ENCODE results near the gene CMTR1.
A peak's percentile ranks its signal among the peaks of the same experiment; 100 is the strongest.

Gene CMTR1

DNA sequence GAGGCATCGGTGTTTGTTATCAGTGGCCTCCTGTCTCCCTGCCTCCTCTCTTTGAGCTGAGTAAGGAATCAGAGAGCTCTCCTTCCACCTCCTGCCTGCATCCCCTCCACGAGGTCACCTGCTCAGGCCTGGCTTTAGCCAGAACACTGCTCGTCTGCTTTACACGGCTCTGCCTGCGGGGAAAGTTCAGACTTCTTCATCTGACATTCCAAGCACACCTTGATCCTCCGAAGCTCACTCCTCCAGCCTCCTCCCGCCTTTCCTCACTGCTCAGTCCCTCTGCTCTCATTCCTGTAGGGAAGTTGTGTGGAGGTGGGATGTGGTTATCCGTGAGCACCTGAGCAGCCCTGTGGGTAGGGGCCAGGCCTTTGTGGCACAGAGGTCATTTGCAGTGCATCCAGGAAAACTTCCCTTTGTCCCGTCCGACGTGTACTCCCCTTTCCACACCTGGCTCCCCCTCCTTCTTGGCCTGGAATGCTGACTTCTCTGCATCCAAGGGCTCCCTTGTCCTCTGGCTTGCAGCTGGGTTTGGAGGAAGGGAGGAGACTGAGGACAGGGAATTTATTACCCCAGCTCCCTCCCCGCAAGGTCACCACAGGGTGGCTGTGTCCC lies 79.5 kb downstream of the CMTR1 start:
- TF ChIP-seq, protein P1, sequence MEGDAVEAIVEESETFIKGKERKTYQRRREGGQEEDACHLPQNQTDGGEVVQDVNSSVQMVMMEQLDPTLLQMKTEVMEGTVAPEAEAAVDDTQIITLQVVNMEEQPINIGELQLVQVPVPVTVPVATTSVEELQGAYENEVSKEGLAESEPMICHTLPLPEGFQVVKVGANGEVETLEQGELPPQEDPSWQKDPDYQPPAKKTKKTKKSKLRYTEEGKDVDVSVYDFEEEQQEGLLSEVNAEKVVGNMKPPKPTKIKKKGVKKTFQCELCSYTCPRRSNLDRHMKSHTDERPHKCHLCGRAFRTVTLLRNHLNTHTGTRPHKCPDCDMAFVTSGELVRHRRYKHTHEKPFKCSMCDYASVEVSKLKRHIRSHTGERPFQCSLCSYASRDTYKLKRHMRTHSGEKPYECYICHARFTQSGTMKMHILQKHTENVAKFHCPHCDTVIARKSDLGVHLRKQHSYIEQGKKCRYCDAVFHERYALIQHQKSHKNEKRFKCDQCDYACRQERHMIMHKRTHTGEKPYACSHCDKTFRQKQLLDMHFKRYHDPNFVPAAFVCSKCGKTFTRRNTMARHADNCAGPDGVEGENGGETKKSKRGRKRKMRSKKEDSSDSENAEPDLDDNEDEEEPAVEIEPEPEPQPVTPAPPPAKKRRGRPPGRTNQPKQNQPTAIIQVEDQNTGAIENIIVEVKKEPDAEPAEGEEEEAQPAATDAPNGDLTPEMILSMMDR (IDR thresholded peaks at IDR 0.05; ENCODE audit: insufficient read depth, low read depth, low read length, missing control alignments): no peak
- no peak for DNase-seq (ENCODE audit: low read depth)
- H3K4me3 ChIP-seq (ENCODE audit: low read depth, low read length): no peak overlapping the region

DNA sequence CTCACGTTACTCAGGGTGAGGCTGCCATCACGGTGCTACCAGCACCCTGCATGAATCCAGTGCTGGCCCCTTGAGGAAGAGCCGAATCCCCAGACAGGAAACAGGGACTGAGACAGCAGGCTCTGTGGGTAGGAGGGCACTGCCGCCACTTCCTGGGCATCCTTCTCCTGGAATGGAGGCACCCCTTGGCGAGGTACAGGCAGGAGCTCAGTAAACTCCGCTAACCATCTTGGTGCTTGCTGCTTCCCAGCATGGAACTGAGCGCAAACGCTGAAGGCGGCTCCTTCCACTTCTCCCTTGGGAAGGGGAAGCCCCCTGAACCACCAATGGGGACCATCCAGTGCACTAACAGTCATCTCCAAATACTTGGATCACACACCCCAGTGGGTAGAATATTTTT lies 80.1 kb downstream of the CMTR1 start:
- TF ChIP-seq, protein P1 (IDR thresholded peaks at IDR 0.05; ENCODE audit: insufficient read depth, low read depth, low read length, missing control alignments): no peak
- H3K4me3 ChIP-seq (ENCODE audit: low read depth, low read length): no peak overlapping the region

GRCh38 chr6:37513576-37513975 lies 80.6 kb downstream of the CMTR1 start:
- H3K4me3 ChIP-seq (ENCODE audit: low read depth, low read length): no peak overlapping the region
- DNase-seq (ENCODE audit: low read depth): no peak
- TF ChIP-seq, protein P1 (IDR thresholded peaks at IDR 0.05; ENCODE audit: insufficient read depth, low read depth, low read length, missing control alignments): no peak

More for the DNA sequence above, 80.1 kb downstream of the CMTR1 start:
- no peak for DNase-seq (ENCODE audit: low read depth)

- TF ChIP-seq, protein P1 (IDR thresholded peaks at IDR 0.05; ENCODE audit: insufficient read depth, low read depth, low read length, missing control alignments): no peak
- H3K4me3 ChIP-seq (ENCODE audit: low read depth, low read length): no peak overlapping the region
- DNase-seq (ENCODE audit: low read depth): no peak
Measured at GRCh38 chr6:37514321-37514771, 81.3 kb downstream of the CMTR1 start.

- DNase-seq (ENCODE audit: low read depth): no peak
- TF ChIP-seq, protein P1 (IDR thresholded peaks at IDR 0.05; ENCODE audit: insufficient read depth, low read depth, low read length, missing control alignments): no peak
- no peak overlapping the region for H3K4me3 ChIP-seq (ENCODE audit: low read depth, low read length)
Measured at GRCh38 chr6:37514837-37515236, 81.8 kb downstream of the CMTR1 start.

DNA sequence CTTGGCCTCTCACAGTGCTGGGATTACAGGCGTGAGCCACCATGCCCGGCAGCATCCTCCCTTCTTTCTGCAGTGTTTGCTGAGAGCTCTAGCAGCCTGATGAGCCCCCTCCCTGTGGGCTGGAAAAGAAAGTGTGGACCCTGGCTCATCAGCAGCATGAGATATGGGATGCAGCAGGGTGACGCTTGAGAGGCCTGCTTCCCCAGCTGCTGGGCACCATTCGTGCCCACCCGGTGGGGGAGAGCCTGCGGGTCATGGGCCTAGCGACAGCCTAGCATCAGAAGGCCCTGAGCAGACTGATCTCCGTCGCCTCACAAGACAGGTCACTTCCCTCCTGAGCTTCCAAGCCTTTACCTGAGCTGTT lies 82.7 kb downstream of the CMTR1 start:
- H3K4me3 ChIP-seq (ENCODE audit: low read depth, low read length): peak overlapping the region; percentile 54
- TF ChIP-seq, protein P1 (IDR thresholded peaks at IDR 0.05; ENCODE audit: insufficient read depth, low read depth, low read length, missing control alignments): no peak
- DNase-seq (ENCODE audit: low read depth): no peak

Data from GM12865 (cell line).